ENCODE measurements around the gene INPP5J.

Gene INPP5J

GRCh38 chr22:31079095-31079642, 43.6 kb upstream of the INPP5J start:
- H3K36me3 ChIP-seq (ENCODE audit: insufficient read depth) = no peaks in the 10 kb centered on the region
- H3K4me1 ChIP-seq (ENCODE audit: low read depth, poor library complexity, severe bottlenecking) = peaks cover 28% of the 10 kb centered on the region
- no peak overlapping the region for H3K27ac ChIP-seq
- H3K9ac ChIP-seq = no peak overlapping the region
- no peaks in the 10 kb centered on the region for H4K20me1 ChIP-seq (ENCODE audit: insufficient read depth)
- H3K79me2 ChIP-seq (ENCODE audit: insufficient read depth, low read depth) = 0 out of 2 replicates have a peak, but pooled peaks cover 6% of the 10 kb centered on the region
- TF ChIP-seq, protein P1, sequence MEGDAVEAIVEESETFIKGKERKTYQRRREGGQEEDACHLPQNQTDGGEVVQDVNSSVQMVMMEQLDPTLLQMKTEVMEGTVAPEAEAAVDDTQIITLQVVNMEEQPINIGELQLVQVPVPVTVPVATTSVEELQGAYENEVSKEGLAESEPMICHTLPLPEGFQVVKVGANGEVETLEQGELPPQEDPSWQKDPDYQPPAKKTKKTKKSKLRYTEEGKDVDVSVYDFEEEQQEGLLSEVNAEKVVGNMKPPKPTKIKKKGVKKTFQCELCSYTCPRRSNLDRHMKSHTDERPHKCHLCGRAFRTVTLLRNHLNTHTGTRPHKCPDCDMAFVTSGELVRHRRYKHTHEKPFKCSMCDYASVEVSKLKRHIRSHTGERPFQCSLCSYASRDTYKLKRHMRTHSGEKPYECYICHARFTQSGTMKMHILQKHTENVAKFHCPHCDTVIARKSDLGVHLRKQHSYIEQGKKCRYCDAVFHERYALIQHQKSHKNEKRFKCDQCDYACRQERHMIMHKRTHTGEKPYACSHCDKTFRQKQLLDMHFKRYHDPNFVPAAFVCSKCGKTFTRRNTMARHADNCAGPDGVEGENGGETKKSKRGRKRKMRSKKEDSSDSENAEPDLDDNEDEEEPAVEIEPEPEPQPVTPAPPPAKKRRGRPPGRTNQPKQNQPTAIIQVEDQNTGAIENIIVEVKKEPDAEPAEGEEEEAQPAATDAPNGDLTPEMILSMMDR (conservative IDR thresholded peaks at IDR 0.05; ENCODE audit: low read depth, low read length) = no peak
- H3K4me2 ChIP-seq = no peak overlapping the region
- H2AFZ ChIP-seq (ENCODE audit: low read depth) = no peak overlapping the region
- no peaks in the 10 kb centered on the region for H3K27me3 ChIP-seq (ENCODE audit: insufficient read depth, low read depth)
- no peak overlapping the region for H3K4me3 ChIP-seq (IDR thresholded peaks at IDR 0.05; ENCODE audit: insufficient read depth, low read depth, low read length)

DNA sequence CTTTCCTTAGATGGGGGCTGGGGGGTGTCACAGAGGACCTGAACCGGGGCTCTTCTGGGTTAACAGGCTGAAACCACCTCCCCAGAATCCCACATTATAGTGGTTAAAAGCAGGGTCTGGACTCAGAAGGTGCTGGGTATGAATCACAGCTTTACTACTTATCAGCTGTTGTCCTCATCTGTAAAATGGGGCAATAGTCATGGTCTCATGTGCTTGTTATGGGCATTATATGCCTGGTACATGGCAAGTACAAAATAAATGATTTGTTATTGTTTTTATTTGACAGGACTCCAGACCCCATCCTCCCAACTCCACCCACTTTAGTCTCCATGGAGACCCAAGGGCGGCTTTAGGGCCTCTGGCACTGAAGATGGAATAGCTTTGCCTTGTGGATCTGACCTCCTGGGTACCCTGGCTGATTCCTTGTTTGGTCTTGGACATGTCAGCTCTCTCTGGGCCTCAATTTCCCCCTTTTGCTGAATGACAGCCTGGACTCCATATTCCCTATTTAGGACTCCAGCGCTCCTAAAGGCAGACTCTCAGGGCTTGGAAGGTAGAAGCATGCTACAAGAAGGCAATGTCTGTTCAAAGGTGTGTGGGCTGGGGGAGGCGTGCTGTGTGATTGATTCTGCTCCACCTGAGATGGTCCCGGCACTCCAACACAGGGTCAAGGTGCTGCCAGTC, 42.5 kb upstream of the INPP5J start:
- Histone ChIP-seq H2AFZ (ENCODE audit: low read depth) (peak overlapping the region; percentile 94), H3K4me1 (ENCODE audit: low read depth, poor library complexity, severe bottlenecking) (peaks cover 28% of the 10 kb centered on the region), H3K79me2 (ENCODE audit: insufficient read depth, low read depth) (0 out of 2 replicates have a peak, but pooled peaks cover 9% of the 10 kb centered on the region), H3K27me3 (ENCODE audit: insufficient read depth, low read depth) (no peaks in the 10 kb centered on the region), H3K4me3 (IDR thresholded peaks at IDR 0.05; ENCODE audit: insufficient read depth, low read depth, low read length) (no peak overlapping the region), H4K20me1 (ENCODE audit: insufficient read depth) (no peaks in the 10 kb centered on the region), H3K9ac (peak overlapping the region; percentile 64; the same call in 1 of the 2 replicates), H3K27ac (peak overlapping the region; percentile 45; the same call in 1 of the 2 replicates), H3K4me2 (peak overlapping the region; percentile 62; the same call in 1 of the 2 replicates), H3K36me3 (ENCODE audit: insufficient read depth) (no peaks in the 10 kb centered on the region)
- TF ChIP-seq, protein P1 (conservative IDR thresholded peaks at IDR 0.05; ENCODE audit: low read depth, low read length) = no peak

DNA sequence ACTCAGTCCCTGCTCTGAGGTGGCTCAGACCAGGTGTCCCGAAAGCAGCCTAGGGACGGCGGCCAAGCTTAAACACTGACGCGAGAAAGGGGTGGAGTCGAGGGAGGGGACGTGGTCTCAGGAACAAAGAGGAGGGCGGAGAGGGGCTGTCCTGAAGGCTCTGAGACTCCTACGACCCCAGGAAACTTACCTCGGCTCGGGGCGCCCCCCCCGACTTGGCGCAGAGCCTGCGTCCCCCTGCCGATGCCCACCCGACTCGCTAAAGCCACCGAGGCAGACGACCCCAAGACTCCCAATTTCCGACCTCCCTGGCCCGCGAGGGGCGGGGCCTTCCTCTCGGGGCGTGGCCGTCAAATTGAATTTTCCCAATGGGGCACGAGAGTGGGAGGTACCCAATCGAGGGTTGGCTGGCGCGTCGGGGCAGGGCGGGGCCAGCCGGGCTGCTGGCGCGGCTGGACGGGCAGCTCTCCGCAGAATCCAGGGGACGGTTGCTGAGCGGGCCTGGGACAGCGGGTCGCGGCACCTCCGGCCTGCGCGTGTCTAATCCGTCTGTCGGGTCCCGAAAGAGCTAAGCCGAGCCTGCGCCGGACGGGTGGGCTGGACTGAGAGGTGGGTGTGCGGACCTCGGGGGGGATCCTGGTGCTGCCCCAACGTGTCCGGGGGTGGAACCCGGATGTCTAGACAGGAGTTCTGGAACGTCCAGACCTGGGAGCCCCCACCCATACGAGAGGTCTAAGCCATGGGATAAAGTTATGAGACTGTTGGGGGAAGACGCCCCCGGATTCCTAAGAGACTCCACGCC, 41.7 kb upstream of the INPP5J start, which contains the start of gene SMTN:
SMTN (plus strand) TSS at position 471 of the 802 bp plus-strand sequence. CDS start 1,941 bp downstream, outside the sequence.
- H3K4me1 ChIP-seq (ENCODE audit: low read depth, poor library complexity, severe bottlenecking) = peaks cover 32% of the 10 kb centered on the region
- H3K79me2 ChIP-seq (ENCODE audit: insufficient read depth, low read depth) = 0 out of 2 replicates have a peak, but pooled peaks cover 9% of the 10 kb centered on the region
- peak within 1 kb of the TSS; percentile 94 for H2AFZ ChIP-seq (ENCODE audit: low read depth)
- TF ChIP-seq, protein P1 (conservative IDR thresholded peaks at IDR 0.05; ENCODE audit: low read depth, low read length) = no peak
- peak within 1 kb of the TSS; percentile 45; the same call in 1 of the 2 replicates for H3K27ac ChIP-seq
- H3K27me3 ChIP-seq (ENCODE audit: insufficient read depth, low read depth) = no peaks in the 10 kb centered on the region
- no peaks in the 10 kb centered on the region for H4K20me1 ChIP-seq (ENCODE audit: insufficient read depth)
- peak within 1 kb of the TSS; percentile 64 for H3K9ac ChIP-seq
- H3K36me3 ChIP-seq (ENCODE audit: insufficient read depth) = no peaks in the 10 kb centered on the region
- H3K4me3 ChIP-seq (IDR thresholded peaks at IDR 0.05; ENCODE audit: insufficient read depth, low read depth, low read length) = no peak within 1 kb of the TSS
- H3K4me2 ChIP-seq = peak within 1 kb of the TSS; percentile 62

- TF ChIP-seq, protein P1 (conservative IDR thresholded peaks at IDR 0.05; ENCODE audit: low read depth, low read length) = no peak
- Histone ChIP-seq H3K9ac (no peak overlapping the region), H3K4me3 (IDR thresholded peaks at IDR 0.05; ENCODE audit: insufficient read depth, low read depth, low read length) (no peak overlapping the region), H3K27me3 (ENCODE audit: insufficient read depth, low read depth) (no peaks in the 10 kb centered on the region), H3K4me2 (peak overlapping the region; percentile 62), H3K4me1 (ENCODE audit: low read depth, poor library complexity, severe bottlenecking) (peaks cover 32% of the 10 kb centered on the region), H4K20me1 (ENCODE audit: insufficient read depth) (no peaks in the 10 kb centered on the region), H3K27ac (no peak overlapping the region), H3K36me3 (ENCODE audit: insufficient read depth) (no peaks in the 10 kb centered on the region), H2AFZ (ENCODE audit: low read depth) (no peak overlapping the region), H3K79me2 (ENCODE audit: insufficient read depth, low read depth) (0 out of 2 replicates have a peak, but pooled peaks cover 9% of the 10 kb centered on the region)
These were observed 40.7 kb upstream of the INPP5J start for GRCh38 chr22:31081963-31082605.
